Caco-2 (cell line): ENCODE data around the gene NGB. TPM values are rescaled to one million over a fixed set of nuclear protein-coding genes. Genes with fewer than 3 reads are reported as not detected.

ENCODE experiments used
- BruUV-seq: library from RNA; stranded (reverse); fragments of 400-500 nt; replicated peaks from 2 replicates; lab custom pipeline; 2021; lab: Mats Ljungman, UMichigan
- CTCF ChIA-PET: fragments of 300-600 bp; sonication (Branson Sonifier 250); formaldehyde crosslinking; loops from one replicate; lab custom pipeline; 2022; ENCODE audit warnings: antibody characterized with exemption; lab: Charles Lee
- POLR2A ChIA-PET: fragments of 300-600 bp; sonication (Branson Sonifier 250); formaldehyde crosslinking; loops from one replicate; lab custom pipeline; 2022; ENCODE audit warnings: antibody characterized with exemption; lab: Charles Lee
- DNase-seq, 2 experiments: peaks; one replicate each; pipeline versions ENCODE4 v3.0.0 to v3.0.0-alpha.2; 2020 to 2022
- H3K27me3 ChIP-seq: replicated peaks from 2 replicates; pipeline ENCODE4 v1.6.0; 2011; ENCODE audit warnings: low read length; ENCODE audit not compliant: control insufficient read depth, insufficient read depth
- H3K36me3 ChIP-seq: 2 replicates; pipeline ENCODE4 v1.5.1; 2011; ENCODE audit warnings: low read length; ENCODE audit not compliant: control insufficient read depth, insufficient read depth
- H3K4me1 ChIP-seq: fragments of 250-450 bp; sonication (Bioruptor Pico); 2 replicates; pipeline ENCODE4 v1.5.1; 2020; ENCODE audit warnings: mild to moderate bottlenecking
- H3K4me3 ChIP-seq: 2 replicates; pipeline ENCODE4 v1.5.1; 2011; ENCODE audit warnings: low read depth, mild to moderate bottlenecking, control low read depth, low read length
- H3K9me3 ChIP-seq: fragments of 250-450 bp; sonication (Bioruptor Pico); 2 replicates; pipeline ENCODE4 v1.5.1; 2020; ENCODE audit warnings: mild to moderate bottlenecking, moderate library complexity
- H3K27ac Mint-ChIP-seq: one replicate; pipeline ENCODE4 v1.8.0; 2022; ENCODE audit warnings: mixed read lengths; ENCODE audit not compliant: unreplicated experiment
- H3K27me3 Mint-ChIP-seq: one replicate; pipeline ENCODE4 v1.8.0; 2022; ENCODE audit warnings: mixed read lengths; ENCODE audit not compliant: insufficient read depth, unreplicated experiment
- H3K36me3 Mint-ChIP-seq: one replicate; pipeline ENCODE4 v1.8.0; 2022; ENCODE audit warnings: mild to moderate bottlenecking, mixed read lengths; ENCODE audit not compliant: insufficient read depth, unreplicated experiment
- H3K4me1 Mint-ChIP-seq: one replicate; pipeline ENCODE4 v1.8.0; 2022; ENCODE audit warnings: low read depth, mixed read lengths; ENCODE audit not compliant: unreplicated experiment
- H3K4me3 Mint-ChIP-seq: one replicate; pipeline ENCODE4 v1.8.0; 2022; ENCODE audit warnings: mild to moderate bottlenecking, moderate library complexity, mixed read lengths; ENCODE audit not compliant: unreplicated experiment
- H3K9me3 Mint-ChIP-seq: one replicate; pipeline ENCODE4 v1.8.0; 2022; ENCODE audit warnings: mixed read lengths; ENCODE audit not compliant: unreplicated experiment
- intact Hi-C: fragments of 100-400 bp; cut with micrococcal nuclease; formaldehyde crosslinking; loops from one replicate; pipeline ENCODE4 v1.10.0; 2022; ENCODE audit not compliant: unreplicated experiment
- total RNA-seq: library from RNA; stranded (reverse); gene quantifications from 2 replicates; pipeline ENCODE4 v1.2.3, GENCODE V29; 2022
- TF ChIP-seq, protein P1 (sequence below), 2 experiments: fragments of 200-600 bp in 1 of 2; IDR thresholded peaks; 1 replicate in 1 of 2; 2 replicates in 1 of 2; pipeline versions ENCODE4 v1.5.1 to v1.8.0; 2011 to 2022; ENCODE audit warnings: antibody characterized with exemption in 1 of 2, control low read depth in 1 of 2, inconsistent platforms in 1 of 2, low read depth in 1 of 2, low read length in 1 of 2, mild to moderate bottlenecking in 1 of 2, moderate library complexity in 1 of 2; ENCODE audit not compliant: insufficient read depth in 1 of 2, severe bottlenecking in 1 of 2, unreplicated experiment in 1 of 2

The NGB gene
- total RNA-seq, 1 experiment from 2014 or later, result not detected

DNA sequence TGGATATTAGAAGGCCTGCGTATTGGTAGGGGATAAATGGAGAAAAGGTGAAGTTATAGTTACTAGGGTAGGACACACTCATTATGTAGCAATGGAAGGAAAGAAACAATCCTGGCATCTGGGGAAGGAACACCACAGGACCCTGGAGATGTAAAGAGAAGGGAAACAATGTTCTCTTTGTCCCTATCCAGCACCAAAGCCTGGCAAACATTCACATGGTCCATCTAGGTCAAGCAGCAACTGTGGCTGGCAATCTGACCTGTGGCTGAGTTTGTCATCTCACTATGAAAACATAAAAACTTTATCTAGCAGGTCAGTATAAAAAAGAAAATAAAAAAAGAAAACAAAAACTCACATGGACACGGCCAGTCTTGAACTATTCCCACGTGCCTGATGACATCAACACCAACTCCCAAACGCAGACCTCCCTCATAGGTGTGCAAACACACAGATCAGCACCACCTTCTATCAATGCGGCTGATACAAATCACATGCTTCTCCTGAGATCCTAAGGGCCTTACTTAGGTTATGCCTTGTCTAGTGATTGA, 47.1 kb upstream of the NGB start:
- ChIA-PET POLR2A (no interaction called here), CTCF (no interaction called here)
- Mint-ChIP-seq H3K9me3 (no peaks in the 10 kb centered on the region), H3K4me3 (no peak overlapping the region), H3K27ac (no peak overlapping the region), H3K27me3 (no peaks in the 10 kb centered on the region), H3K4me1 (peaks cover 16% of the 10 kb centered on the region), H3K36me3 (peaks cover 22% of the 10 kb centered on the region)
- BruUV-seq, result no TSS peak
- DNase-seq, result no peak
- TF ChIP-seq, protein P1, sequence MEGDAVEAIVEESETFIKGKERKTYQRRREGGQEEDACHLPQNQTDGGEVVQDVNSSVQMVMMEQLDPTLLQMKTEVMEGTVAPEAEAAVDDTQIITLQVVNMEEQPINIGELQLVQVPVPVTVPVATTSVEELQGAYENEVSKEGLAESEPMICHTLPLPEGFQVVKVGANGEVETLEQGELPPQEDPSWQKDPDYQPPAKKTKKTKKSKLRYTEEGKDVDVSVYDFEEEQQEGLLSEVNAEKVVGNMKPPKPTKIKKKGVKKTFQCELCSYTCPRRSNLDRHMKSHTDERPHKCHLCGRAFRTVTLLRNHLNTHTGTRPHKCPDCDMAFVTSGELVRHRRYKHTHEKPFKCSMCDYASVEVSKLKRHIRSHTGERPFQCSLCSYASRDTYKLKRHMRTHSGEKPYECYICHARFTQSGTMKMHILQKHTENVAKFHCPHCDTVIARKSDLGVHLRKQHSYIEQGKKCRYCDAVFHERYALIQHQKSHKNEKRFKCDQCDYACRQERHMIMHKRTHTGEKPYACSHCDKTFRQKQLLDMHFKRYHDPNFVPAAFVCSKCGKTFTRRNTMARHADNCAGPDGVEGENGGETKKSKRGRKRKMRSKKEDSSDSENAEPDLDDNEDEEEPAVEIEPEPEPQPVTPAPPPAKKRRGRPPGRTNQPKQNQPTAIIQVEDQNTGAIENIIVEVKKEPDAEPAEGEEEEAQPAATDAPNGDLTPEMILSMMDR (IDR thresholded peaks at IDR 0.05; ENCODE audit: insufficient read depth in 1 of 2, low read depth in 1 of 2, low read length in 1 of 2, severe bottlenecking in 1 of 2, unreplicated experiment in 1 of 2), result no peak
- H3K4me3 ChIP-seq, result no peak overlapping the region
- H3K4me1 ChIP-seq, result peaks cover 33% of the 10 kb centered on the region
- H3K9me3 ChIP-seq, result no peaks in the 10 kb centered on the region
- H3K27me3 ChIP-seq, result no peaks in the 10 kb centered on the region
- H3K36me3 ChIP-seq, result no peaks in the 10 kb centered on the region
- intact Hi-C loops, result no loop called here

DNA sequence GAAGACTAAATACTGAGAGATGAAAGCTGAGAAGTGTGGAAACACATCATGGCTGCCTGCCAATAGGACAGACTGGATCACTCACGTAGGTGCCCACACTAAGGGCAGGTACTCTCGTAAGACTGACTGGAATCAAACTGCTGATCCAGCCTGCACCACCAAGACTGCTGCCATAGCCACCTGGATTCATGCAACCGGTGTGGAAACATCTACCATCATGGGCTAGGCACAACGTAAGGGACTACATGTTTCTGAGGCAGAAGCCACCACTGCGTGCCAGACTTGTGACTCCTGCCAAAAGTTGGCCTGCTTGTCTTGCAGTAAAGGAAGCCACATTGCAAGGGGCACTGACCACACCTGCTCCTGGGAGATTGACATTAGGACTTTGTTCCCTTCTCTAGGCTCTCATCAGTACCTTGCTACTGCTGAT, 45.9 kb upstream of the NGB start:
- Histone ChIP-seq H3K4me1 (peaks cover 37% of the 10 kb centered on the region), H3K36me3 (no peaks in the 10 kb centered on the region), H3K9me3 (no peaks in the 10 kb centered on the region), H3K27me3 (no peaks in the 10 kb centered on the region), H3K4me3 (no peak overlapping the region)
- Mint-ChIP-seq H3K4me3 (no peak overlapping the region), H3K27me3 (no peaks in the 10 kb centered on the region), H3K36me3 (peaks cover 19% of the 10 kb centered on the region), H3K9me3 (no peaks in the 10 kb centered on the region), H3K27ac (no peak overlapping the region), H3K4me1 (peaks cover 10% of the 10 kb centered on the region)
- ChIA-PET POLR2A (no interaction called here), CTCF (interaction anchor here (0.6 to 3.0 kb wide), 5 partner anchors 14 to 201 kb away, joined by 3 to 66 read pairs (median 6); no protein-coding TSS in a partner anchor)
- no peak for DNase-seq
- no TSS peak for BruUV-seq
- intact Hi-C loops, result loop anchor here (1.0 kb wide), 2 partner anchors 16 to 165 kb away; no protein-coding TSS in a partner anchor
- TF ChIP-seq, protein P1 (IDR thresholded peaks at IDR 0.05; ENCODE audit: insufficient read depth in 1 of 2, low read depth in 1 of 2, low read length in 1 of 2, severe bottlenecking in 1 of 2, unreplicated experiment in 1 of 2), result no peak

DNA sequence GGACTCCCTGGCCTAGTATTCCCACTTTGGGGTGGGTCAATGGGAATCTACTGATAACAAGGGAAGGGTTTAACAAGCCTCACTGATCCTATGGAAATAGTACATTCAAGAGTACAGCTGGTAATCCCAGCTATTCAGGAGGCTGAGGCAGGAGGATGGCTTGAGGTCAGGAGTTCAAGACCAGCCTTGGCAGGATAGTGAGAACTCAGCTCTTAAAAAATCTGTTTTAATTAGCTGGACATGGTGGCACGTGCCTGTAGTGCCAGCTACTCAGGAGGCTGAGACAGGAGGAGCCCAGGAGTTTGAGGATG, 45.1 kb upstream of the NGB start:
- POLR2A ChIA-PET, result interaction anchor here (0.7 kb wide), 1 partner anchor 15 kb away, joined by 11 read pairs; no protein-coding TSS in a partner anchor
- H3K4me3 ChIP-seq, result no peak overlapping the region
- no peaks in the 10 kb centered on the region for H3K36me3 ChIP-seq
- Mint-ChIP-seq H3K27ac (no peak overlapping the region), H3K4me3 (no peak overlapping the region), H3K36me3 (peaks cover 12% of the 10 kb centered on the region), H3K27me3 (no peaks in the 10 kb centered on the region), H3K4me1 (peaks cover 9% of the 10 kb centered on the region), H3K9me3 (no peaks in the 10 kb centered on the region)
- intact Hi-C loops, result loop anchor here (1.0 kb wide), 2 partner anchors 15 to 164 kb away; no protein-coding TSS in a partner anchor
- H3K4me1 ChIP-seq, result peaks cover 37% of the 10 kb centered on the region
- TF ChIP-seq, protein P1 (IDR thresholded peaks at IDR 0.05; ENCODE audit: insufficient read depth in 1 of 2, low read depth in 1 of 2, low read length in 1 of 2, severe bottlenecking in 1 of 2, unreplicated experiment in 1 of 2), result no peak
- no TSS peak for BruUV-seq
- no peak for DNase-seq
- no peaks in the 10 kb centered on the region for H3K27me3 ChIP-seq
- CTCF ChIA-PET, result interaction anchor here (0.7 to 3.0 kb wide), 14 partner anchors 9 to 241 kb away, joined by 3 to 66 read pairs (median 5); partner anchors contain the start of genes CIPC, SAMD15 and TMED8
- no peaks in the 10 kb centered on the region for H3K9me3 ChIP-seq
